HUES6 (cell line): ENCODE measurements around the gene C19orf81.
A peak's percentile ranks its signal among the peaks of the same experiment; 100 is the strongest.

ENCODE experiments used
- H3K27ac ChIP-seq: 2 replicates; pipeline ENCODE4 v1.7.0; 2013; ENCODE audit warnings: low read depth, mild to moderate bottlenecking, low read length, inconsistent platforms
- H3K27me3 ChIP-seq: 2 replicates; pipeline ENCODE4 v1.6.1; 2013; ENCODE audit warnings: low read length; ENCODE audit not compliant: control insufficient read depth, insufficient read depth
- H3K36me3 ChIP-seq: 2 replicates; pipeline ENCODE4 v1.6.1; 2013; ENCODE audit warnings: low read length; ENCODE audit not compliant: control insufficient read depth, insufficient read depth
- H3K4me1 ChIP-seq: 2 replicates; pipeline ENCODE4 v1.6.1; 2013; ENCODE audit warnings: low read length; ENCODE audit not compliant: control insufficient read depth, insufficient read depth
- H3K4me3 ChIP-seq: 2 replicates; pipeline ENCODE4 v1.5.1; 2013; ENCODE audit warnings: low read depth, low read length
- H3K9ac ChIP-seq: one replicate; pipeline ENCODE4 v1.6.1; 2013; ENCODE audit warnings: mild to moderate bottlenecking, low read length
- H3K9me3 ChIP-seq: 2 replicates; pipeline ENCODE4 v1.6.1; 2013; ENCODE audit warnings: low read depth, low read length; ENCODE audit not compliant: control insufficient read depth, insufficient read depth

Gene C19orf81

DNA sequence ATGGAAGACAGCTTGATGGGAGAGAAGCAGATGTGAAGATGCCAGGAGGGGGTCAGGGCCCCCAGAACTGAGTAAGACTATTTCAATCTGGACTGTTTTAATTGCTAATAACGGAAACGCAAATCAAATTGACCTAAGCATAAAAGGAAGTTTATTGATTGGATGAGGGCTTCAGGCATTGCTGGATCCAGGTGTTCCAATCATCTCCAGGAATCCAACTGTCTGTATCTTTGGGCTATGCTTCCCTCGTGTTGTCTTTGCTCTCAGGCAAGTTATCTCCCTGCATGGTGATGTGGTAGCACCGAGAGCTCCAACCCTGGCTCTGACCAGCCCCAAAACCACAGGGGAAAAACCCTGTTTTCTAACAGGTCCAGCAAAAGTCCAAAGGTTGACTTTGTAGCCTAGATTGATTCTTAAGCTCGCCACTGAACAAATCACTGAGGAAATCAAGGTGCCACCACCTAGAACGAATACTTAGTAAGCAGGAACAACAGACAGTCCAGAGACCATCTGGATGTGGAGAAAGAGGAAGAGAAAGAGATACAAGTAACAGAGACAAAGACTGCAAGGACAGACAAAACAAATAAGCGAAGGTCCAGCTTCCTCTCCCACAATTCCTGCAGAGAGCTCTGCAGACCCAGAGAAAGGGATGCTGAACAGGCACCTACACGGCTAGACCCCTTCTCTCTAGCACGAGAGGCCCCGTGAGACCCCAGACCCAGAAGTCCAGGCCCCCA lies 1.2 kb upstream of the C19orf81 start:
- H3K9me3 ChIP-seq, result no peaks in the 10 kb centered on the region
- peaks cover 51% of the 10 kb centered on the region for H3K27me3 ChIP-seq
- no peaks in the 10 kb centered on the region for H3K36me3 ChIP-seq
- peaks cover 11% of the 10 kb centered on the region for H3K4me1 ChIP-seq
- no peak overlapping the region for H3K4me3 ChIP-seq
- no peak overlapping the region for H3K27ac ChIP-seq
- H3K9ac ChIP-seq, result no peak overlapping the region

DNA sequence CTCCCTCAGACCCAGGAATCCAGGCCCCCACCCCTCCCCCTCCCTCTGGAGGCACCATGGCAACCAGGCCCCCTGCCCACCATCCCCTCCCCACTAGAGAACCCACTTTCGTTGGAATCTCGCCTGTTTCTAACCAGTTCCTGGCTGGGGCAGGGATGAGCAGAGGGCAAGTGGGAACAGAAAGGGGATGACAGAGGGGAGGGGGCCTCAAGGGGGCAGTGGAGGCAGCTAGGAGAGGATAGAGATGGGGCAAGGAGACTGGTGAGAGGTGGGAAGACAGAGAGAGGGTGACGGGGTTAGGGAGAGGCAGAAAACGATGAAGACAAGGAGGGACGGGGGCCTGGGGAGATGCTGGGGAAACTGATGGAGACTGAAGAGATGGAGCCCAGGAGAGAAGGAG lies 586 bp upstream of the C19orf81 start:
- Histone ChIP-seq H3K9me3 (no peaks in the 10 kb centered on the region), H3K4me3 (no peak overlapping the region), H3K9ac (no peak overlapping the region), H3K27me3 (peaks cover 44% of the 10 kb centered on the region), H3K4me1 (peaks cover 15% of the 10 kb centered on the region), H3K36me3 (no peaks in the 10 kb centered on the region), H3K27ac (no peak overlapping the region)

- no peak overlapping the region for H3K27ac ChIP-seq
- H3K4me1 ChIP-seq, result peaks cover 15% of the 10 kb centered on the region
- no peaks in the 10 kb centered on the region for H3K36me3 ChIP-seq
- peaks cover 5% of the 10 kb centered on the region; the same call in 1 of the 2 replicates for H3K9me3 ChIP-seq
- H3K27me3 ChIP-seq, result peaks cover 26% of the 10 kb centered on the region
- H3K4me3 ChIP-seq, result no peak overlapping the region
- no peak overlapping the region for H3K9ac ChIP-seq
Measured at GRCh38 chr19:50651174-50651573, 1.9 kb downstream of the C19orf81 start.

- Histone ChIP-seq H3K27ac (no peak overlapping the region), H3K27me3 (peaks cover 17% of the 10 kb centered on the region), H3K4me3 (no peak overlapping the region), H3K9ac (no peak overlapping the region), H3K36me3 (no peaks in the 10 kb centered on the region), H3K9me3 (peaks cover 5% of the 10 kb centered on the region; the same call in 1 of the 2 replicates), H3K4me1 (peaks cover 15% of the 10 kb centered on the region)
Measured at GRCh38 chr19:50652722-50653121, 3.5 kb downstream of the C19orf81 start.

- no peaks in the 10 kb centered on the region for H3K36me3 ChIP-seq
Measured at GRCh38 chr19:50654882-50655281, 5.6 kb downstream of the C19orf81 start.

DNA sequence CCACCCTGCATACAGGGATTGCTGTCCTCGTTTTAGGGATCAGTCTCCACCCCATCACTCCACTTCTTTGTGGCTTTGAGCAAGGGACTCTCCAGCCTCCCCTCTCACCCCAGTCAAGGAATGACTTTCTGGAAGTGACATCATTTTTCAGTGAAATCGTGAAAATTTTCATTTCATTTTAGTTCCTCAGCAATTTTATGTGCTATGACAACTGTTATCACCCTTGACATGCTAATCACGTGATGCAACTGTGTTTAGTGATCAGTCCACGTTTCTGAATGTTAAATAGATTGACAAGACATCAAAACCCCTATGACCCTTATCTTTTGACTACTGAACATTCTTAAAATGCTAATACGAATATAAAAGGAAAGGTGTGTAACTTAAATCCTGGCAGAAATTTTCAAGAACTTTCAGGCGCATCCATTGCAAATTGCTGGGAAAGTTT lies 8.0 kb downstream of the C19orf81 start:
- Histone ChIP-seq H3K4me3 (peak overlapping the region; percentile 85), H3K4me1 (peaks cover 8% of the 10 kb centered on the region), H3K27ac (no peak overlapping the region), H3K27me3 (peaks cover 22% of the 10 kb centered on the region), H3K9ac (peak overlapping the region; percentile 73), H3K9me3 (peaks cover 5% of the 10 kb centered on the region; the same call in 1 of the 2 replicates), H3K36me3 (no peaks in the 10 kb centered on the region)

More at GRCh38 chr19:50654882-50655281, 5.6 kb downstream of the C19orf81 start:
- H3K4me1 ChIP-seq, result peaks cover 4% of the 10 kb centered on the region; the same call in 1 of the 2 replicates
- H3K9ac ChIP-seq, result no peak overlapping the region
- no peak overlapping the region for H3K27ac ChIP-seq
- peaks cover 12% of the 10 kb centered on the region; the same call in 1 of the 2 replicates for H3K27me3 ChIP-seq
- H3K9me3 ChIP-seq, result peaks cover 5% of the 10 kb centered on the region; the same call in 1 of the 2 replicates
- H3K4me3 ChIP-seq, result no peak overlapping the region

GRCh38 chr19:50657712-50658440 lies 8.6 kb downstream of the C19orf81 start:
- Histone ChIP-seq H3K27ac (peak overlapping the region; percentile 67), H3K4me3 (peak overlapping the region; percentile 90), H3K27me3 (peaks cover 23% of the 10 kb centered on the region), H3K9ac (peak overlapping the region; percentile 73), H3K9me3 (peaks cover 5% of the 10 kb centered on the region; the same call in 1 of the 2 replicates), H3K4me1 (peaks cover 8% of the 10 kb centered on the region), H3K36me3 (no peaks in the 10 kb centered on the region)

DNA sequence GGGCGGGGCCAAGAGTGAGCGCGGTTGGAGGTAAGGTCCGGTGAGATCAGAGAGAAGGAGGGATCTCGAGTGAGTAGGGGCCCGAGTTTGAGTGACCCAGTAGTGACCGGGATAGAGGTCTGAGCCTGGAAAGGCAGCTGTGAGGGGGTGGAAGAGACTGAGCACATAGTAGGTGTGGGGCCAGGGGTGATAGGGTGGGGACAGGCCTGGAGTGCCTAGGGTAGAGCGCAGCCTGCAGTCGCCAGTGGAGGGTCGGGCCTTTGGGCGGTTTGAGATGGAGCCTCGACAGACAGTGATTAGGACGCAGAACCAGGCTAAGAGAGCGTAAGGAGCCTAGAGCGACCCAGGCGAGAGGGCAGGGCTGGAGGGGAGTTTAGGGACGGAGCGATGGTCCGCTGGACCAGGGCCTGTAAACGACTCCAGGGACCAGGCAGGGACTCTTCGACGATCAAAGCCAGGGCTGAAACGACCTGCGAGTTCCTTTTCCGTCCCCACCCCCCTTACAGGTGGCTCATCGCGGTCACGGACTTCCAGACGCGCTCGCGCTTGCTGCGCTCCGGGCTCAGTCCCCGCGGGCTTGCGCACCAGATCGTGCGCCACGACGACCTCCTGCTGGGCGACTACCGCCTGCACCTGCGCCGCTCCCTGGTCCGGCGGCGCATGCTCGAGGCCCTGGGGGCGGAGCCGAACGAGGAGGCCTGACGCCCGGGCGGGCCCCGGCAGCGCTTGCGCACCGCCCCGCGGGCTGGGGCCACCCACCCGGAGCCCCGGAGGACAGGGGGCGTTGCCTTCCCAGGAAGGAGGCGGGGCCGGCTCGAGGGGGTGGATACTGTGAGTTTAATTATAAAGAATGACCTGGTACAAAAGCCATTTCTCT lies 9.4 kb downstream of the C19orf81 start:
- Histone ChIP-seq H3K27ac (no peak overlapping the region), H3K9me3 (peaks cover 5% of the 10 kb centered on the region; the same call in 1 of the 2 replicates), H3K36me3 (no peaks in the 10 kb centered on the region), H3K27me3 (peaks cover 28% of the 10 kb centered on the region), H3K4me3 (peak overlapping the region; percentile 90), H3K4me1 (peaks cover 4% of the 10 kb centered on the region), H3K9ac (peak overlapping the region; percentile 67)

- peaks cover 35% of the 10 kb centered on the region for H3K27me3 ChIP-seq
- no peak overlapping the region for H3K27ac ChIP-seq
- no peak overlapping the region for H3K9ac ChIP-seq
- no peaks in the 10 kb centered on the region for H3K36me3 ChIP-seq
- peaks cover 9% of the 10 kb centered on the region for H3K9me3 ChIP-seq
- peak overlapping the region; percentile 90 for H3K4me3 ChIP-seq
- H3K4me1 ChIP-seq, result peaks cover 4% of the 10 kb centered on the region
Measured at GRCh38 chr19:50659318-50660087, 10.3 kb downstream of the C19orf81 start.

DNA sequence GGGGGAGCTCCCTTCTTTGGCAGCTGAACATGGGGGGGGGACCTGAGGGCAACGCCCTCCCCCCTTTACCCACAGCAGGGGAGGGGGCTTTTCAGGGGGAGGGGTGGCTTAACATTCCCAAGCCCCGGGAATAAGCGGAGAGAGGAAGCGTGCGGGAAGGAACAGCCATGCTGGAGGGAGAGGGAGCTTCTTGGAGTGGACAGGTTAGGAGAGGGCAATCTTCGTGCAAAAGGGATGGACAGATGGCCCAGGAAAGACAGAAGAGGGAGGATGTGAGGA lies 10.8 kb downstream of the C19orf81 start:
- Histone ChIP-seq H3K9me3 (peaks cover 6% of the 10 kb centered on the region), H3K27me3 (peaks cover 38% of the 10 kb centered on the region), H3K36me3 (no peaks in the 10 kb centered on the region), H3K9ac (no peak overlapping the region), H3K4me3 (peak overlapping the region; percentile 52), H3K4me1 (peaks cover 4% of the 10 kb centered on the region), H3K27ac (no peak overlapping the region)
